Muscle layer of duodenum (tissue), 2 donors: Measurements from ENCODE around the gene SND1.
"Not testable (repeated sequence)": the region's sequence is repeated elsewhere in the genome, so short reads cannot be mapped to it uniquely, and the experiment has no call there.

Source experiments
- H3K27ac ChIP-seq: one replicate; pipeline ENCODE4 v1.7.0; 2013; ENCODE audit warnings: mild to moderate bottlenecking, low read length
- H3K27me3 ChIP-seq: one replicate; pipeline ENCODE4 v1.7.0; 2013; ENCODE audit warnings: low read depth, mild to moderate bottlenecking, control low read depth, low read length
- H3K36me3 ChIP-seq, 2 donors: one replicate each; pipeline ENCODE4 v1.7.0; 2013; ENCODE audit warnings: low read length in 2 of 2, control low read depth in 1 of 2, mild to moderate bottlenecking in 1 of 2; ENCODE audit not compliant: insufficient read depth in 2 of 2, control insufficient read depth in 1 of 2
- H3K4me1 ChIP-seq, 2 donors: one replicate each; pipeline ENCODE4 v1.7.0; 2013; ENCODE audit warnings: low read length in 2 of 2, mild to moderate bottlenecking in 2 of 2, control low read depth in 1 of 2, moderate library complexity in 1 of 2; ENCODE audit not compliant: insufficient read depth in 2 of 2, control insufficient read depth in 1 of 2
- H3K4me3 ChIP-seq, 2 donors: one replicate each; pipeline ENCODE4 v1.7.0; 2013; ENCODE audit warnings: low read length in 2 of 2, low read depth in 1 of 2, mild to moderate bottlenecking in 1 of 2
- H3K9me3 ChIP-seq, 2 donors: one replicate each; pipeline ENCODE4 v1.7.0; 2013; ENCODE audit warnings: low read length in 2 of 2, control low read depth in 1 of 2, mild to moderate bottlenecking in 1 of 2; ENCODE audit not compliant: control insufficient read depth in 1 of 2
- donor health status: healthy.

Gene SND1

DNA sequence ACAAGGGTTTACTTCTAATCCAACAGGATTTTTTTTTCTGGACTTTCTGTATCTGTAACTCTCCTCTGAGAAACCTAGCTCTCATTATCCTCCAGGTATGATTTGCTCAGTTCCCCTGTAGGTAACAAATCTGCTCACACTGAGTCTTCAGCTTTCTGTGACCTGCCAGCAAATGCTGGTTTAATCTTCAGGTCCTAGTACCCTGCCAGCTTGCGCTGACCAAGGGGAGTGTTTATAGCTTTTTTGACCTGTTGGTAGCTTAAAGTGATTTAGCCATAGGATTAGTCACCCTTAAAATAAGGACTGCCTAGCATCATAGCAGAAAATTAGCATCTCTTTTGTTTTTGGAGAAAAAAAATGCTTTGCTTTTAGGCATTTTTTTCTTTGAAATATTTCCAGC lies 22.4 kb downstream of the SND1 start:
- H3K36me3 ChIP-seq: peaks cover 0 to 9% of the 10 kb centered on the region in 2 donors
- H3K9me3 ChIP-seq: no peaks in the 10 kb centered on the region
- no peak overlapping the region for H3K4me3 ChIP-seq
- no peaks in the 10 kb centered on the region for H3K4me1 ChIP-seq
- H3K27ac ChIP-seq: no peak overlapping the region
- no peaks in the 10 kb centered on the region for H3K27me3 ChIP-seq

- not testable (repeated sequence) for H3K27me3 ChIP-seq, H3K4me3 ChIP-seq, H3K36me3 ChIP-seq, H3K4me1 ChIP-seq, H3K27ac ChIP-seq, H3K9me3 ChIP-seq
Observed at GRCh38 chr7:127674923-127675322, 22.9 kb downstream of the SND1 start.

DNA sequence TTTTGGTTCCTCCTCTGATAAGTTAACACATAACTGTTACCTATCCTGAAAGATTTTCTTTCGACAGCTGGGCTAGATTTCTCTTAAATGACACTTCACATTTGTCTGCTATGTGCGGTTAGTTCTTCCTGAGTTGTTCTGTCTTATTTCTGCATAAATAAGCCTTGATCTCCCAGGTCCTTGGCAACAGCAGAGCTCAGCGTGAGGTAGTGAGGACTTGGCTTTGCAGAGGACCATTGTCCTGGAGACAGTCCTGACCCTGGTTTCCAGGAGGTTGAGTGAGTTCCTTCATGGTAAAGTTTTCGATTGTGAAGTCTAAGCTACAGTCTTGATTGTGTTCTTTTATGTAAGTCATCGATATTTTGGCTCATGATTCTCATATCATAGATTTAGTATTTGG lies 23.7 kb downstream of the SND1 start:
- H3K4me3 ChIP-seq: no peak overlapping the region

GRCh38 chr7:127677433-127678230 lies 25.6 kb downstream of the SND1 start:
- Histone ChIP-seq H3K9me3 (no peaks in the 10 kb centered on the region), H3K27me3 (no peaks in the 10 kb centered on the region), H3K27ac (no peak overlapping the region)

More for the DNA sequence above, 23.7 kb downstream of the SND1 start:
- no peaks in the 10 kb centered on the region for H3K9me3 ChIP-seq
- H3K36me3 ChIP-seq: peaks cover 0 to 9% of the 10 kb centered on the region in 2 donors
- H3K27me3 ChIP-seq: no peaks in the 10 kb centered on the region
- H3K27ac ChIP-seq: no peak overlapping the region
- no peaks in the 10 kb centered on the region for H3K4me1 ChIP-seq

GRCh38 chr7:127678337-127678736 lies 26.3 kb downstream of the SND1 start:
- Histone ChIP-seq H3K9me3 (no peaks in the 10 kb centered on the region), H3K27ac (no peak overlapping the region), H3K27me3 (no peaks in the 10 kb centered on the region), H3K4me3 (no peak overlapping the region), H3K4me1 (no peaks in the 10 kb centered on the region), H3K36me3 (peaks cover 0 to 9% of the 10 kb centered on the region in 2 donors)

More at GRCh38 chr7:127677433-127678230, 25.6 kb downstream of the SND1 start:
- Histone ChIP-seq H3K4me3 (no peak overlapping the region), H3K36me3 (peaks cover 0 to 9% of the 10 kb centered on the region in 2 donors), H3K4me1 (no peaks in the 10 kb centered on the region)

- Histone ChIP-seq H3K36me3 (peaks cover 0 to 9% of the 10 kb centered on the region in 2 donors), H3K4me3 (no peak overlapping the region), H3K27ac (no peak overlapping the region), H3K27me3 (no peaks in the 10 kb centered on the region), H3K9me3 (no peaks in the 10 kb centered on the region), H3K4me1 (no peaks in the 10 kb centered on the region)
Observed at GRCh38 chr7:127678947-127679346, 27.0 kb downstream of the SND1 start.

DNA sequence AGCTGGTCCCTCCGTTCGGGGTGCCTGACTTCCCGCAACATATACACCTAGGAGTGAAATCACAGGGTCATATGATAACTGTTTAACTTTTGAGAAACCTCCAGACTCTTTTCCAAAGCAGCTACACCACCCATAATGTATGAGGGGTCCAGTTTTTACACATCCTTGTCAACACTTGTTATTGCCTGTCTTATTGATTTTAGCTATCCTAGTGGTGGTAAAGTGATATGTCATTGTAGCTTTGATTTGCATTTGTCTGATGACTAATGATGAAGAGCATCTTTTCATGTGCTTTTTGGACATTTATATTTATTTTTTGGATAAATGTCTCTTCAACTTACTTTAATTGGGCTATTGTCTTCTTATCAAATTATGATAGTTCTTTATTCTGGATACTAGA lies 29.0 kb downstream of the SND1 start:
- no peaks in the 10 kb centered on the region for H3K9me3 ChIP-seq
- H3K4me3 ChIP-seq: no peak overlapping the region
- no peak overlapping the region for H3K27ac ChIP-seq
- no peaks in the 10 kb centered on the region for H3K4me1 ChIP-seq
- peaks cover 0 to 4% of the 10 kb centered on the region in 2 donors for H3K36me3 ChIP-seq
- no peaks in the 10 kb centered on the region for H3K27me3 ChIP-seq

DNA sequence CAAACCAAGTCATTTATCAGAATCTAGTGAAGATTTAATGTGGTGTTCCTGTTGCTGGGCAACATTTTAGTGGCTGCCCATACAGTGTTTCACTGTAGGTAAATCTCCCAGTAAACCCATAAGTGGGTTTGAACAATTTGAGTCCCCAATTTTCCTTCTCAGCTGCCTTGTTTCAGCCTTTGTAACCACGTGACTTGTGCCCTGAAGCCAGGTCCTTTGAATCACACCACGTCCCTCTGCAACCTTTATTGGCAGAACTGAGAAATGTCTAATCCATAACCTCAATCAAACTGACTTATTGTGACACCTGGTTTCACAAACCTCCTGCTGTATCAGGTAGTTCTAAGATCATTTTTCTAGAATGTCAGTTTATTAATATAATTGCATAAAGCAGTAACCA lies 30.1 kb downstream of the SND1 start:
- Histone ChIP-seq H3K9me3 (no peaks in the 10 kb centered on the region), H3K27me3 (no peaks in the 10 kb centered on the region), H3K36me3 (peaks cover 9% of the 10 kb centered on the region in 2 donors), H3K4me1 (no peaks in the 10 kb centered on the region), H3K27ac (no peak overlapping the region), H3K4me3 (no peak overlapping the region)

DNA sequence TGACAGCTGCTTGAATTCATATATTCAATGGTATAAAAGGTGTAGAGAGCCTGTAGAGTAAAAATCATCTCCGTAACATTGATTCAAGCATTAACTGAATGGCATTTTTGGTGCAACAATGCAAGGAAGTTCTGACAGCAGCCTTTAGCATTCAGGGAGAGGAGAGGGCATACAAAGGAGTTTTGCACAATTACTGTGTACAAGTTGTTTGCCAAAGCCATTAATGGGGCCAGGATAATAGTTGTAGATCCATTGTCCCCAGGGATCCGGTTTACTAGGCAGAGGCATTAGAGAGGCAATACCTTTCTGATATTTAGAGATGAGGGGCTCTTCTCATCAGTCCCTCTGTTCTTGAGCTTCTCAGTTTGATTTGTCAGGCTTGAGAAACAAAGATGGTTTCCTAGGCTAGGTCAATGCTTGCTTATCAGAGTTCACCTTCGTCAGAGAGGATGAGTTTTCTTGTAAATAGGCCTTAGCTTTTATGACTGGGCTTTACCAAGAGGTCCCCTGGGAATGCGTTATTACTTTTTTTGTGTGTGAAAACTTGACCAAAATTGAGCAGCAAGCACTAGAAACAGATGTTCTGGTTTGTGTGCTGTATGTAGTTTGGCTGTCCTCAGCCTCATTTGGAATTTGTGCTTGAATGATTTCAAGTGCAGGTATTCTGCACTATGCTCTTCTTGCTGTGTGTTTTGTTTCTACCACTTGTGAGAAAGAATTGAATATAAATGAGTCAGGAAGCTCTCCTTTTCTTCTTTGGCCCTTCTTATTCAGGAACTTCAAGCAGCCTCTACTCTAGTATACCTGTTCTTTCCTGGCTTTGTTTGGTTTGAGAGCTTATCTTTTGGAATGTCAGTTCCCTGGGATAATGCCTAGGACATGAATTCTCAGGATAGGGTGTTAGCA lies 32.0 kb downstream of the SND1 start:
- Histone ChIP-seq H3K9me3 (no peaks in the 10 kb centered on the region), H3K4me1 (no peaks in the 10 kb centered on the region), H3K4me3 (no peak overlapping the region), H3K27me3 (no peaks in the 10 kb centered on the region), H3K27ac (no peak overlapping the region), H3K36me3 (peaks cover 15 to 20% of the 10 kb centered on the region in 2 donors)

DNA sequence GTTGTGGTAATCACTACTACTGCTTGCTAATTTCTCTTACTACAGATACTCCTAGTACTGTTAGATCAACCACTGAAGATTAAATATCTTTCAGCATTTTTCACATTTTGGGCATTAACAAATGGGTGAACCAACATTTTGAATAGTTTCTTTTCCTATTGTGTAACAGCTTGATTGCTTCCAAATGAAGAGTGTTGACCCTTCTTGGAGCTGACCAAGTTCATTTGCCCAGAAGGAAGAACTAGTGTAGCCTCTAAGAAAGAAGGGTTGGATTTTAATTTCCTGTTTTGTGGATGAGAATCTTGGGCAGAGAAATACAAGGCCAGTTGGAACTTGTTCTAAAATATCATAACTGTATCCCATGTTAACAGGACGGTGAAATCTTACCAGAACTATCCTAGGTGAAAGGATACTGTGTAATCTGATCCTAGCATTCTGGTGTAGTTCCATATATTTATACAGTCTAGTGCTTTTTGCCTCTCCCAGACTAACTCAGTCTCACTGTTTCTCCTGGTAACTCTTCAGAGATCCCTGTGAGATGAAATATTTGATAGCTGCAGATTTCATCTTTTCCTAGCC lies 37.3 kb downstream of the SND1 start:
- Histone ChIP-seq H3K36me3 (peaks cover 29 to 31% of the 10 kb centered on the region in 2 donors), H3K9me3 (no peaks in the 10 kb centered on the region), H3K4me1 (no peaks in the 10 kb centered on the region), H3K27ac (no peak overlapping the region), H3K27me3 (no peaks in the 10 kb centered on the region), H3K4me3 (no peak overlapping the region)

DNA sequence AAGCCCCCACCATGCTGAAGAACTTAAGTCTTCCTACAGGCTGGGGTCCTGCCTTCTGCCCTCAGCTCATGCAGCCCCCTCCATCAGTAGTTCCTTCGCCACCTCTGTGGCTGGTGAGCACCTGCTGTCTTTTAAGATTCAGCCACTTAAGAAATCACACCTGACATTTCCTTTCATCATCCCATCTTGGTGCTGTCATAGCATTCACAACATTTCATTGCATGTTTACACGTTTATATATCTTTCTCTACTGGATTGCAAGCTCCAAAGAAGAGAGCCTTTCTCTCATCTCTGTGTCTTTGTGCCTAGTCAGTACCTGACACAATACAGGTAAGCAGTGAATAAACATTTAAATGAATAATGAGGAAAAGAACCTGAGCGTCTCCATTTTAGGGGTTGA lies 38.3 kb downstream of the SND1 start:
- no peaks in the 10 kb centered on the region for H3K27me3 ChIP-seq
- no peak overlapping the region for H3K4me3 ChIP-seq
- no peak overlapping the region for H3K27ac ChIP-seq
- H3K4me1 ChIP-seq: no peaks in the 10 kb centered on the region
- peaks cover 36 to 41% of the 10 kb centered on the region in 2 donors for H3K36me3 ChIP-seq
- no peaks in the 10 kb centered on the region for H3K9me3 ChIP-seq
